HG03064 (cell line): ENCODE results near the gene STRBP.
"Not testable (repeated sequence)": the region's sequence is repeated elsewhere in the genome, so short reads cannot be mapped to it uniquely, and the experiment has no call there.

Experiments used
- ATAC-seq: cut with Tn5 transposase; IDR thresholded peaks from one replicate; pipeline ENCODE4 v1.9.1; 2021; ENCODE audit warnings: low read depth; ENCODE audit not compliant: unreplicated experiment

STRBP gene

GRCh38 chr9:123251741-123252140, 16.6 kb downstream of the STRBP start:
- no peak for ATAC-seq

- ATAC-seq = no peak
These were observed 17.1 kb downstream of the STRBP start for GRCh38 chr9:123251324-123251723.

- no peak for ATAC-seq
These were observed 17.9 kb downstream of the STRBP start for GRCh38 chr9:123250504-123250903.

GRCh38 chr9:123249162-123249561, 19.2 kb downstream of the STRBP start:
- ATAC-seq = not testable (repeated sequence)

GRCh38 chr9:123248630-123249029, 19.8 kb downstream of the STRBP start:
- ATAC-seq = no peak

- no peak for ATAC-seq
These were observed 21.9 kb downstream of the STRBP start for GRCh38 chr9:123246534-123246933.

GRCh38 chr9:123239726-123240125, 28.7 kb downstream of the STRBP start:
- no peak for ATAC-seq

- no peak for ATAC-seq
These were observed 30.0 kb downstream of the STRBP start for GRCh38 chr9:123238365-123238764.

- ATAC-seq = no peak
These were observed 31.2 kb downstream of the STRBP start for GRCh38 chr9:123237220-123237619.

GRCh38 chr9:123235448-123235847, 32.9 kb downstream of the STRBP start:
- no peak for ATAC-seq

- ATAC-seq = no peak
These were observed 33.5 kb downstream of the STRBP start for GRCh38 chr9:123234853-123235252.

GRCh38 chr9:123232332-123232731, 36.1 kb downstream of the STRBP start:
- no peak for ATAC-seq

GRCh38 chr9:123231421-123231820, 37.0 kb downstream of the STRBP start:
- ATAC-seq = no peak

GRCh38 chr9:123228967-123229366, 39.4 kb downstream of the STRBP start:
- no peak for ATAC-seq

- no peak for ATAC-seq
These were observed 42.4 kb downstream of the STRBP start for GRCh38 chr9:123225995-123226394.

GRCh38 chr9:123225374-123225813, 43.0 kb downstream of the STRBP start:
- ATAC-seq = peak; percentile 79

- ATAC-seq = no peak
These were observed 48.3 kb downstream of the STRBP start for GRCh38 chr9:123220127-123220526.

- no peak for ATAC-seq
These were observed 49.6 kb downstream of the STRBP start for GRCh38 chr9:123218831-123219230.

GRCh38 chr9:123217128-123217654, 51.2 kb downstream of the STRBP start:
- no peak for ATAC-seq

- no peak for ATAC-seq
These were observed 52.1 kb downstream of the STRBP start for GRCh38 chr9:123216251-123216797.

GRCh38 chr9:123211081-123211480, 57.3 kb downstream of the STRBP start:
- ATAC-seq = no peak

- ATAC-seq = no peak
These were observed 59.7 kb downstream of the STRBP start for GRCh38 chr9:123208626-123209174.
